LHCN-M2 (cell line): ENCODE results near the gene IFI30. TPM values are rescaled to one million over a fixed set of nuclear protein-coding genes. Genes with fewer than 3 reads are reported as not detected.
"Not testable (repeated sequence)": the region's sequence is repeated elsewhere in the genome, so short reads cannot be mapped to it uniquely, and the experiment has no call there.

Experiments
- DNase-seq: peaks from one replicate; pipeline ENCODE4 v3.0.0-alpha.2; 2012; ENCODE audit warnings: low read depth
- total RNA-seq: library from RNA; depleted of rRNA; stranded (reverse); fragments of >200 nt; gene quantifications from 2 replicates; pipeline ENCODE4 v1.2.3, GENCODE V29; 2014

Gene IFI30
- total RNA-seq, 1 experiment from 2014 or later: 13.0 TPM

DNA sequence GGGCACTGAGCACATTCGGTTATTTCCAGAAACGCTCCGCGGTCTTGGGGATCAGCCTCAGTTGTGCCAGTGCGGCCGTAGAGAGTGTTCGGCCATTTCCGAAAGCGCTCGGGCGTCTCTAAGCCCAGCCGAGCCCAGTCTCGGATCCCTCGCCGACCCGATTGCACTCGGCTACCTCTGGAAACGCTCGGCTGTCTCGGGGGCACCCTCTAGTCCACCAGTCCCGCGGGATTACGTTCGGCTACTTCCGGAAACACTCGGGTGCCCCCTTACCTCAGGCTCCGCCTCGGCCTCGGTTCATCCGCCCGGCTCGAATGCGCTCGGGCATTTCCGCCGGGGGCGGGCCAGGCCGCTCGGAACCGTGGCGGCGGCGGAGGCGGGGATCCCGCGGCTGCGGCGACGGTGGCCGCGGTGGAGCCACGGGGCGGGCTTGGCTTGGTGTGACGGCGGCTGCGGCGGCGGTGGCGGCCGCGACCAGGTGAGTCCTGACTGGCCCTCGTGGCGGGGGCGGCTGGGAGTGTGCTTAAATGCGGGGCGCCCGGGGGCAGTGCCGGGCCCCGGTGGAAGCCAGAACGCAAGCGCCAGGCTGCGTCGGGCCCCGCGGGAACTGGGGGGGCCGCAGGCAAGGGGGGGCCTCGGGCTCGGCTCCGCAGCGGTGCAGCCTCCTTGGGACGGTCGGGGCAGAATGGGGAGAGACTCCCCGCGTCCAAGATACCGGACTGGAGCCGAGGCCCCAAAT lies 20.6 kb upstream of the IFI30 start, which contains the start of gene PIK3R2:
PIK3R2 (plus strand) TSS at position 347 of the 739 bp plus-strand sequence. CDS start 2,717 bp downstream, outside the sequence.
- peak; percentile 97 for DNase-seq

DNA sequence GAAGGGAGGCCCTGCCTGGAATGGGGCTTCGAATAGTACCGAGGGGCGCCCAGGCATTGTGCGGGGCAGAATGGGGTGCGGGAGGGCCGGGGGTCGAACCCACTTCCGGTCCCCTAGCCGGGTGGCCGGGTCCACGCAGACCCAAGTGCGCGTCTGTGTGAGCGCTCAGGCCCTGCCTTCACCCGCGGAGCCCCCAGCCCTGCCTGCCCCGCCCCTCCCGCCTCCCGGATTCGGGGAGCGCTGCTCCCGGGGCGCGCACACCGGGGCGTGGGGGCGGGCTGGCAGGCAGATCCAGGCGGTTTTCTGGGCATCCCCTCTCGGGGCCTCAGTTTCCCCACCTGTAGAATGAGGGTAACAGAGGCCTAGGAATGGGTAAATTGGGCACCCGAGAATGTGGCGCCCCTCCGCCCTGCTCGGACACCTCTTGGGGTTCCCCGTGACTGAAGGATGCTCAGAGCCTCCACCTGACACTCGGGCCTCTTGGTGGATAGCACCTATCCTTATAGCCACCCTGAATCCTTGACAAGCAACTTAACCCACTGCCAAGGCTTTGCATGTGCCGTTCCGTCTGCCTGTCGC lies 20.0 kb upstream of the IFI30 start:
- no peak for DNase-seq

DNA sequence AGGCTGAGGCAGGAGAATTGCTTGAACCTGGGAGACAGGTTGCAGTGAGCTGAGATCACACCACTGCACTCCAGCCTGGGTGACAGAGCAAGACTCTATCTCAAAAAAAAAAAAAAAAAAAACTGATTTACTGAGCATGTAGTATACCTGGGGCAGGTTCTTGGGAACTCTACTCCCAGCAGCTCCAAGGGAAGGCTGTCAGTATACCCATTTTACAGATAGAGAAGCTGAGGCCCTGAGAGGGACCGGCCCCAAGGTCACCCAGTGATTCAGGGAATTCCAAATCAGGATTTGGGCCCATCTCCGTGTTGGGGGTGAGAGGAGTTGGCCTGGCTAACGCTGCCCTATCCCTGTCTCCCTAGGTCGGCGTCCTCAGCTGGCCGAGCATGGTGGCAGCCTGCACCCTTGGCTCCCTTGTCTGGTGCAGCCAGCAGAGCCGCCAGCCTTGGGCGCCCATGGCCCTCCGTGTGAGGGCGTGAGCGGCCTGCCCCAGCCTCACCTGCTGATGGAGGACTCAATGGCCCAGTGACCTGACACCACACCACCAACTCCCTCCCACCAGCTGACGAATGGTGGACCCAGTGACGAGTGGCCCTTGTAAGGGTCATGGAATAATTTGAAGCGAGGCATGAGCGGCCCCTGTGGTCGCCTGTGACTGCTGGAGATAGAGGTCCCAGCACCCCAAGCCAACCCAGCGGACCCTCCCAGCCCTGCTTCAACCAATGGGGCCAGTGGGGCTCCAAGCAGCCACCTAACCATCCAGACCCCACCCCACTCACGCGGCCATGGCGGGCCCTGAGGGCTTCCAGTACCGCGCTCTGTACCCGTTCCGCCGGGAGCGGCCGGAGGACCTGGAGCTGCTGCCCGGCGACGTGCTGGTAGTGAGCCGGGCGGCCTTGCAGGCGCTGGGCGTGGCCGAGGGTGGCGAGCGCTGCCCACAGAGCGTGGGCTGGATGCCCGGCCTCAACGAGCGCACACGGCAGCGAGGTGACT lies 18.2 kb upstream of the IFI30 start:
- no peak for DNase-seq

DNA sequence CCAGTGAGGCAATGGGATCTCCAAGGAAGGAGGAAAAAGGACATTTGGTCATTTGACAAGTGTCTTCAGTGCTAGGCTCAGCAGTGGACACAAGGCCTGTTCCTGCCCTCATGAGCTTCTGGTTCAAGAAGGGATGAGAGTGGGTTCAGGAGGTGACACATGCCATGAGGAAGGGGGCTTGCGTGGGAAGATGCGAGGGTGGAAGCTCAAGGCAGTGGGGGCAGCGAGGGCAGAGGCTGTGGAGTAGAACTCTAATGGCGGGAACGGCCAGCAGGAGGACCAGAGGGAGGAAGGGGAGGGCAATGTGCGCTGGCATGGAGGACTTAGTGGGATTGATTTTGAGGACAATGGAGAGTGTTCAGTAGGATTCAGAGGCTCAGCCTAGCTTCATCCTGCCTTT lies 17.3 kb upstream of the IFI30 start:
- DNase-seq: no peak

DNA sequence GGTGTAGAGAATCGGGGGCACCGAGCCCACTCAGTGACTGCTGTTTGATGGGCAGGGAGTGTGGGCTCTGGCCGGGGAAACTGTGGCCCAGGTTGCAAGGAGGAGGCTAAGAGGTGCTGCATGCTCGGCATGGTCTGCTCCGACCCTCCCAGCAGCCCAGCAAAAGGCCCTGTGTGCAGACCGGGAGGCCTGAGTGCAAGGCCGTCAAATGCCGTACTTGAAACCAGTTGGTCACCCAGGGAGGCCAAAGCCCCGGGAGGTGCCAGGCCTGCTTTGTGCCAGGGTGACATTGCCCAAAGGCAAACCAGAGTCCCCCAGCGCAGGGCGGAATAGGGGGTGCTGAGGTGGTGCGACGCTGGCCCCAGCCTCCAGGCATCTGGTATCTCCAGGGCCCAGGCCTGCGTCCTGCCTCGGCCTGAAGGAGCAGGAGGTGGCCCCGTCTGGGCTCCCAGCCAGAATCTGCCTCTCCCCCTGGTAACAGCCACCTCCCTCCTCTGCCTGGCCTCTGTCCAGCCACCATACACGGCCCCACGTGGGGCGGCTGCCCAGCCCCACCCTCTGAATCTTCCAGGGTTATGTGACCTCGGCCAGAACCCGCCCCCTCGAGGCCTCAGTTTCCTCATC lies 16.7 kb upstream of the IFI30 start:
- DNase-seq: peak; percentile 69

DNA sequence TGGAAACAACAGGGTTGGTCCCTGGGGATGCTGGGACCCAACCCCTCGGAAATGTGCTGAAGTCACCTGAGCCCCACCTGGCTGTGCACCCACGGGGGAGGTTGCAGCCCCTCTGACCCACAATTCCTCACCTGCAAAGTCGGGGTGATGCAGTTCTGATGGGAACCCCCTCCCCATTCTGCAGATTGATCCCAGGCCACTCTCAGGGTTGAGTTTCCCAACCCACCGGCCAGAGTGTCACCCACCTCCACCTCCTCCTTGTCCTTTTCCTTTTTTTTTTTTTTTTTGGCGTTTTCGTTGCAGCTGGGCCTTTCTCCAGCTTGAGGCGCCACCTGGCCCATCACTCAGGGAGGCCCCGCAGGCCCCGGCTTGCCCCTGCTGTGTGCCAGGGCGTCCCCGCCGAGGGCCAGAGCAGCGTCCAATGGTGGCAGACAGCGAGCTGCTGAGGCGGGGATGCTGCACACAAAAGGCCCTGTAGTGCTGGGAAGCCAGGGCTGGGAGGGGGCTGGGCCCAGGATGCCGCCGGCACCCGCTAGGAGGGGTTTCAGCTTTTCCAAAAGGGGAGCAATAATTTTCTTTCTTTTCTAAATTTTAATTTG lies 16.0 kb upstream of the IFI30 start:
- DNase-seq: peak; percentile 21

DNA sequence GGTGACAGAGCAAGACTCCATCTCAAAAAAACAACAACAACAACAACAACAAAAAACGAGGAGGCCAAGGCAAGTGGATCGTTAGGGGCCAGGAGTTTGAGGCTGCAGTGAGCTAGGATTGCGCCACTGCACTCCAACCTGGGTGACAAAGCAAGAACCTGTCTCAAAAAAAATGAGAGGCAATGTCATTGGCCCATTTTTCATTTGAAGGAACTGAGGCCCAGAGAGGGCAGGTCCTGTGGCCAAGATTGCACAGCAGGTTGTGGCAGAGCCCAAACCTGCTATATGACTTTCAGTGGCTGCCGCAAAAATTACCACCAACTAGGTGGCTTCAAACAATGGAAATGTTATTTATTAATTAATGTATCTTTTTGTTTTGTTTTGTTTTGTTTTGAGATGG lies 15.1 kb upstream of the IFI30 start:
- no peak for DNase-seq

DNA sequence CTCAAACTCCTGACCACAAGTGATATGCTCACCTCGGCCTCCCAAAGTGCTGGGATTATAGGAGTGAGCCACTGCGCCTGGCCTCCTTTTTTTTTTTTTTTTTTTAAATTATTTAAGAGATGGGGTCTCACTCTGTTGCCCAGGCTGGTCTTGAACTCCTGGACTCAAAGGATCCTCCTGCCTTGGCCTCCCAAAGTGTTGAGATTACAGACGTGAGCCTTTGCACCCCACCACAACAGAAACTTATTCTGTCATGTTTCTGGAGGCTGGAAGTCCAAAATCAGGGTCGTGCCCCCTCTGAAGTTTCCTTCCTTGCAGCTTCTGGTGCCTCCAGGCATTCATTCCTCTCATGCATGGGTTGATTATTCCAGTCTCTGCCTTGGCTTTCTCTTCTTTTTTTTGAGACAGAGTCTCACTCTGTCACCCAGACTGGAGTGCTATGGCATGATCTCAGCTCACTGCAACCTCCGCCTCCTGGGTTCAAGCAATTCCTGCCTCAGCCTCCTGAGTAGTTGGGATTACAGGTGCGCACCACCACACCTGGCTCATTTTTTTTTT lies 14.5 kb upstream of the IFI30 start:
- not testable (repeated sequence) for DNase-seq

DNA sequence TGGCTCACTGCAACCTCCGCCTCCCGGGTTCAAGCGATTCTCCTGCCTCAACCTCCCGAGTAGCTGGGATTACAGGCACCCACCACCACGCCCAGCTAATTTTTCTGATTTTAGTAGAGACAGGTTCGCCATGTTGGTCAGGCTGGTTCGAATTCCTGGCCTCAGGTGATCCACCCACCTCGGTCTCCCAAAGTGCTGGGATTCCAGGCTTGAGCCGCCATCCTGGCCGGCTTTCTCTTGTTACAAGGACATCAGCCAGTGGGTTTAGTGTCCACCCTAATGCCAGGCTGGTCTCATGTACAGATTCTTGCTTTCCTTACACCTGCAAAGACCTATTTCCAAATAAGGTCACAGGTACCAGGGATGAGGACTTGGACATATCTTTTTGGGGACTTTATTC lies 13.8 kb upstream of the IFI30 start:
- no peak for DNase-seq

DNA sequence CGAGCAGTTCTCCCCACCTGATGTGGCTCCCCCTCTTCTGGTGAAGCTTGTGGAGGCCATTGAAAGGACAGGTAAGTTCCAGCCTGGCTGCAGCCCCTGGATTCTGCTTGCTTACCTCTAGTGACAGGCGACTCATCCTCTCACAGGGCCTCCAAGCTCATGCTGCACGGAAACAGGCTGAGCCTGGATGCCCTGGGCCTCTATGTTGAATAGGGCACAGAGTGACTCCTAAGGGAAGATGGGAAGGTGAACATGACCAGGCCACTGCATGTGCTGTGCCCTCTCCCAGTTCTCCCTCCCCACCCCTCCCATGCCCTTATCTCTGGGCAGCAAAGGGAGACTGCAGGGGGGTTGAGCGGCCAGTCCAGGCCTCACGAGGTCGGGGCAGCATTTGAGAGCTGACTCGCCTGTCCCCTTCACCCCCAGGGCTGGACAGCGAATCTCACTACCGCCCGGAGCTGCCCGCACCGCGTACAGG lies 13.1 kb upstream of the IFI30 start:
- no peak for DNase-seq

DNA sequence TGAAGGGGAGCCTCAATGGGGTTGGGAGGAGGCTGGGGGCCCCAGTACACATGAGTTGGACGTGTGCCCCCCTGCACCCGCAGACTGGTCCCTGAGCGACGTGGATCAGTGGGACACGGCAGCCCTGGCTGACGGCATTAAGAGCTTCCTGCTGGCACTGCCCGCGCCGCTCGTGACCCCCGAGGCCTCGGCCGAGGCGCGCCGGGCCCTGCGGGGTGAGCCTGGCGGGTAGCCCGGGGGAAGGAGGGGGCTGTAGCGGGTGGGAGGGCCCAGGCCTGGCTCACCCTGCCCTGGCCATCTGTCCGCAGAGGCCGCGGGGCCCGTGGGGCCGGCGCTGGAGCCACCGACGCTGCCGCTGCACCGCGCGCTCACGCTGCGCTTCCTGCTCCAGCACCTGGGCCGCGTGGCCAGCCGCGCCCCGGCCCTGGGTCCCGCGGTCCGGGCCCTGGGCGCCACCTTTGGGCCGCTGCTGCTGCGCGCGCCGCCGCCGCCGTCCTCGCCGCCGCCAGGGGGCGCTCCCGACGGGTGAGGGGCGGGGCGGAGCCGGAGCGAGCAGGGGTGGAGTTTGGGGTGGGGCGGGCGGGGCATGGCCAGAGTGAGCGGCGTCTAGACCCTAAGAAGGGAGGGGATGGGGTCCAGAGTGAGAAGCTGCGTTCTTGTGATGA lies 12.5 kb upstream of the IFI30 start:
- peak; percentile 48 for DNase-seq

DNA sequence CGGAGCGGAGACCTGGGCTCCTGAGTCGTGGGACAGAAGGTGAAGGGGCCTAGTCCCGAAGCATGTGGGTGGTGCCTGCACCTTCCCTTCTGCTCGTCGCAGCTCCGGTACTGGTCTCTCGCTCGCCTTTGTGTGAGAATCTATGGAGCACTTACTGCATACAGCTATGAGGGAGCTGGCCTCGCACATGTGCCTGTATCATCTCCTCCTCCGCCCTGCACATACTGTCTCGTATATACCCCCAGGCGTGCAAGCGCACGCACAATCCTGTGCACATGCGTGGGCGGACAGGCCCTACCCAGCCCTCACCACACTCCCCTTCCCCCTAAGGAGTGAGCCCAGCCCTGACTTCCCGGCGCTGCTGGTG lies 12.0 kb upstream of the IFI30 start:
- no peak for DNase-seq

DNA sequence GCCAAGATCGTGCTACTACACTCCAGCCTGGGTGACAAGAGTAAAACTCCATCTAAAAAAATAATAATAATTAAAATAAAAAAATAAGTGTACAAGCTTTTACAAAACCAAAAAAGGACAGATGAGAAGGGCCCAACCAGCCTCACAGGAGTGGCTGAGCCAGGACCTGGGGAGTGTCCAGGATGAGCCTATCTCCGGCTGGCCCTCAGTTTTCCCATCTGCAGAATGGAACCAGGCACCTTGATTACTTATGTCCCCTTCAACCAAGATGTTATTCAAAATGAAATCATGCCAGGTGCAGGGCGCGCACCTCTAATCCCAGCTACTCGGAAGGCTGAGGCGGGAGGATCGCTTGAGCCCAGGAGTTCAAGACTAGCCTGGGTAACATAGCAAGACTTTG lies 9.5 kb upstream of the IFI30 start:
- DNase-seq: no peak

DNA sequence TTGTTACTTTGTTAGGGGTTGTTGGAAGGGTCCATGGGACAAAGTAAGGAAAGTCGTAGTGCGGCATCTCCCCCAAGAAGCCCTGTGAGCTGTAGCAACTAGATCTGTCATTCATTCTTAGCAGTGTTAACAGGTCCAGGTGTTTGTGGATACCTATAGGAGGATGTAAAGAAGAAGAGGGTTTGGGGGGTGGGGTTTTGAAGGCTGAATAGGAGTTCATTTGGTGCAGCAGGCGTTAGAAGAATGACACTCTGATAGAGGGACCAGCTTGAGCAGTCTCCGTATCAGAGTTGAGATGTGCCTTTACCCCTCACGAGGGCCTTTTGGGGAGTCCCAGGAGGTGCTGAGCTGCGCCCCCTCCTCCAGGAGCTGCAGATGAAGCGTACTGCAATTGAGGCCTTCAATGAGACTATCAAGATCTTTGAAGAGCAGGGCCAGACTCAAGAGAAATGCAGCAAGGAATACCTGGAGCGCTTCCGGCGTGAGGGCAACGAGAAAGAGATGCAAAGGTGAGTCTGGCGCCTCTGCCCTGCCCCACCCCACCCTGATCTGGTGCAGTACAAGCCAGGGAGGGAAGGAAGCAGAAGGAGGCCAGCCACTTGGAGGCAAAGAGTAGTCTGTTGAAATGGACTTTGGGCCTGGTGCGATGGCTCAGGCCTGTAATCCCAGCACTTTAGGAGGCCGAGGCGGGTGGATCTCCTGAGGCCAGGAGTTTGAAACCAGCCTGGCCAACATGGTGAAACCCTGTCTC lies 7.6 kb upstream of the IFI30 start:
- no peak for DNase-seq

DNA sequence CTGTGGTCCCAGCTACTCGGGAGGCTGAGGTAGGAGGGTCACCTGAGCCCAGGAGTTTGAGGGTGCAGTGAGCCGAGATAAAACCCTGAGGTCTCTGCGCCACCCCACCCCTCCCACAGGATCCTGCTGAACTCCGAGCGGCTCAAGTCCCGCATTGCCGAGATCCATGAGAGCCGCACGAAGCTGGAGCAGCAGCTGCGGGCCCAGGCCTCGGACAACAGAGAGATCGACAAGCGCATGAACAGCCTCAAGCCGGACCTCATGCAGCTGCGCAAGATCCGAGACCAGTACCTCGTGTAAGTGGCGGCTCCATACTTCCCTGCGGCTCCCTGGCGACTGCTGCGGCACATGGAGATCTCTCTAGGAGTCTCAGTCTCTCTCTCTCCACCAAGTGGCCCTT lies 6.6 kb upstream of the IFI30 start:
- DNase-seq: no peak

DNA sequence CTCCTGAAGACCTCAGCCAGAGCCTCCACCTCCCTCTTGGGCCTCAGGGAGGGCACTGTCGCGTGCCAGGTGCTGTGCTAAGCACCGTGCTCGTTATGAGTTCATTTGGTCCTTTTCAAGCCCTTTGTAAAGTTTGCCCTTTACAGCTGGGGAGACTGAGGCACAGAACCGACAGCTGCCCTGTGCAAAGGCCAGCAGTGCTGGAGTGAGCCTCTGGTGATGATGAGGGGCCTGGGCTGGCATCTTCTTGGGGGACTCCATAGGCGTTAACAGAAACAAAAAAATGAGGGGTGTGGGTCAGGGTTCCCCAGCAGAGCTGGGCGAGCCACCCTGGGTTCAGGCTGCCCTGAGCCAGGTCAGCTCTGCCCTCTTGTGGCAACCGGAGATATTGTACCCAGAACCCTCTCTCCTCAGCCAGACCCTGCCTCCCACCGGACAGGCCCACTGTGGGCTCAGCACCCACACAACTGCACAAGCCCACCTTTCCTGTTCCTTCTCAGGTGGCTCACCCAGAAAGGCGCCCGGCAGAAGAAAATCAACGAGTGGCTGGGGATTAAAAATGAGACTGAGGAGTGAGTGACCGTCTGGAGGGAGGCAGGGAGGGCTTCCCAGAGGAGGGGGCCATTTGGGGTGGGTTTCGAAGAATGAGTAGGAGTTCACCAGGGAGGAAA lies 5.5 kb upstream of the IFI30 start:
- peak; percentile 17 for DNase-seq

DNA sequence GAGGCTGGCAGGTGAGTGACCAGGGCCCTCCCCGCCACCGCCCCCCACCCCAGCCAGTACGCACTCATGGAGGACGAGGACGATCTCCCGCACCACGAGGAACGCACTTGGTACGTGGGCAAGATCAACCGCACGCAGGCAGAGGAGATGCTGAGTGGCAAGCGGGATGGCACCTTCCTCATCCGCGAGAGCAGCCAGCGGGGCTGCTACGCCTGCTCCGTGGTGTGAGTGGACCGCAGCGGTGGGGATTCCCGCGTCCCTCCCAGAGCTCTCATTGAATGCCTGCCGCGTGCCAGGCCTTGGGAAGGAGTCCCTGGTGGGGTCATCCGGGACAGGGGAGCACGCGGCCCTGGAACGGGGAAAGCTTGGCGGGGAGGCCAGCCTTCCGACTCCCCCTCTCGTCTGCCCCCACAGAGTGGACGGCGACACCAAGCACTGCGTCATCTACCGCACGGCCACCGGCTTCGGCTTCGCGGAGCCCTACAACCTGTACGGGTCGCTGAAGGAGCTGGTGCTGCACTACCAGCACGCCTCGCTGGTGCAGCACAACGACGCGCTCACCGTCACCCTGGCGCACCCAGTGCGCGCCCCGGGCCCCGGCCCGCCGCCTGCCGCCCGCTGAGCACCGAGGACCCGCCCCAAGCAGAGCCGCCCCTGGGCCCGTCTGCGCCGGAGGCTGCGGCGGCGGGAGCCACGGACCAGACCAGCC lies 4.8 kb upstream of the IFI30 start:
- no peak for DNase-seq

DNA sequence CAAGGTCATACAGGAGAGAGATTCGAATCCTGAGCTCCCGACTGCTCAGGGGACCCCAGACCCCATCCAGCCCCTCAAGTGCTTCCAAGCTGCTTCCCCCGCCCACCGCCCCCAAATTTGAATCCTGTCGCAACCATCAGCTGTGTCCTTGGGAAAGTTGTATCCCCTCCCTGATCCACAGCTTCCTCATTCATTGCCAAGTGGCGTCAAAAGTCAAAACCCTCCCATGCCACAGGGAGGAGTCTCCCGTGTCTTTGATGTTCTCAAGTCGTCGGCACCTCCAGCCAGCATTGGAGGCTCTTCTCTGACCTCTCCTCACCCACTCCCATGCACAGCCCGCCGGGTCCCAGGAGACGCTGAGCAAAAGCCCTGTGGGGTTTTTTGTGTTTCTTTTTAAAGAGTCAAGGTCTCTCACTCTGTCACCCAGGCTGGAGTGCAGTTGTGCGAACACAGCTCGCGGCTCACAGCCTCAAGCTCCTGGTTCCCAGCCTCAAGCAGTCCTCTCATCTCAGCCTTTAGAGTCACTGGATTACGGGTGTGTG lies 2.8 kb upstream of the IFI30 start:
- no peak for DNase-seq
